GM23248 (cell line): ENCODE data around the gene TBC1D24. TPM values are rescaled to one million over a fixed set of nuclear protein-coding genes. Genes with fewer than 3 reads are reported as not detected.

ENCODE experiments used
- DNase-seq: peaks from one replicate; pipeline ENCODE4 v3.0.0-alpha.2; 2015
- H2AFZ ChIP-seq: fragments of 200-600 bp; sonication (generic); 2 replicates; pipeline ENCODE4 v1.6.1; 2016; ENCODE audit warnings: antibody characterized with exemption
- H3F3A ChIP-seq: fragments of 200-600 bp; sonication (generic); 2 replicates; pipeline ENCODE4 v1.6.1; 2016; ENCODE audit warnings: mild to moderate bottlenecking, antibody characterized with exemption, mixed run types; ENCODE audit not compliant: insufficient read depth
- H3K27ac ChIP-seq: fragments of 200-600 bp; sonication (generic); 2 replicates; pipeline ENCODE4 v1.5.1; 2016; ENCODE audit warnings: mild to moderate bottlenecking
- H3K27me3 ChIP-seq: fragments of 200-600 bp; sonication (generic); replicated peaks from 2 replicates; pipeline ENCODE4 v1.6.1; 2016; ENCODE audit warnings: mild to moderate bottlenecking; ENCODE audit not compliant: insufficient read depth
- H3K36me3 ChIP-seq: fragments of 200-600 bp; sonication (generic); 2 replicates; pipeline ENCODE4 v1.6.1; 2016; ENCODE audit warnings: low read depth, mild to moderate bottlenecking
- H3K4me1 ChIP-seq: fragments of 200-600 bp; sonication (generic); 2 replicates; pipeline ENCODE4 v1.6.1; 2016; ENCODE audit warnings: mild to moderate bottlenecking; ENCODE audit not compliant: insufficient read depth
- H3K4me2 ChIP-seq: fragments of 200-600 bp; sonication (generic); one replicate; pipeline ENCODE4 v1.6.1; 2016; ENCODE audit warnings: mild to moderate bottlenecking; ENCODE audit not compliant: unreplicated experiment
- H3K4me3 ChIP-seq: fragments of 200-600 bp; sonication (generic); 2 replicates; pipeline ENCODE4 v1.5.1; 2016; ENCODE audit warnings: mild to moderate bottlenecking
- H3K79me2 ChIP-seq: fragments of 200-600 bp; sonication (generic); 2 replicates; pipeline ENCODE4 v1.6.1; 2016; ENCODE audit warnings: mild to moderate bottlenecking; ENCODE audit not compliant: insufficient read depth
- H3K9ac ChIP-seq: fragments of 200-600 bp; sonication (generic); 2 replicates; pipeline ENCODE4 v1.6.1; 2016; ENCODE audit warnings: mild to moderate bottlenecking
- H3K9me2 ChIP-seq: fragments of 200-600 bp; sonication (generic); 2 replicates; pipeline ENCODE4 v1.6.1; 2016; ENCODE audit warnings: mixed run types, mild to moderate bottlenecking, moderate library complexity; ENCODE audit not compliant: insufficient read depth
- H3K9me3 ChIP-seq: fragments of 200-600 bp; sonication (generic); one replicate; pipeline ENCODE4 v1.6.1; 2017; ENCODE audit warnings: low read depth
- H4K20me1 ChIP-seq: fragments of 200-600 bp; sonication (generic); 2 replicates; pipeline ENCODE4 v1.6.0; 2016; ENCODE audit not compliant: insufficient read depth
- EZH2 ChIP-seq: fragments of 200-600 bp; sonication (generic); IDR thresholded peaks from 2 replicates; pipeline ENCODE4 v1.6.1; 2018; ENCODE audit warnings: antibody characterized with exemption, mild to moderate bottlenecking; ENCODE audit not compliant: insufficient read depth, poor library complexity, severe bottlenecking
- EZH2phosphoT487 ChIP-seq: fragments of 200-600 bp; sonication (generic); IDR thresholded peaks from 2 replicates; pipeline ENCODE4 v1.6.1; 2018; ENCODE audit warnings: antibody characterized with exemption, moderate library complexity, mild to moderate bottlenecking, low read depth; ENCODE audit not compliant: insufficient read depth
- WGBS, 2 experiments: methylation state at CpG; one replicate each; pipeline ENCODE4 v1.1.6; 2015 to 2017; ENCODE audit warnings: low lambda C conversion rate in 2 of 2, low coverage in 1 of 2; ENCODE audit errors: missing lambda C conversion rate in 2 of 2; 5-methylcytosine and 5-hydroxymethylcytosine counted together
- in situ Hi-C: fragments of 300-500 bp; cut with MboI; formaldehyde crosslinking; loops from 2 replicates; pipeline ENCODE4 v1.15.0; 2020
- polyA plus RNA-seq: library from polyadenylated mRNA; unstranded; fragments of >200 nt; fragmentation: Nextera tagmentation; extraction: Ambion mirVana; gene quantifications from 2 replicates; pipeline ENCODE4 v1.2.1, GENCODE V29; 2016
- total RNA-seq: library from RNA; depleted of rRNA; stranded (reverse); fragments of >200 nt; shearing (Covaris generic); gene quantifications from 2 replicates; pipeline ENCODE4 v1.2.3, GENCODE V29; 2014

The TBC1D24 gene
- total and polyA plus RNA-seq, 2 experiments from 2014 or later: 10.1 to 18.7 TPM

DNA sequence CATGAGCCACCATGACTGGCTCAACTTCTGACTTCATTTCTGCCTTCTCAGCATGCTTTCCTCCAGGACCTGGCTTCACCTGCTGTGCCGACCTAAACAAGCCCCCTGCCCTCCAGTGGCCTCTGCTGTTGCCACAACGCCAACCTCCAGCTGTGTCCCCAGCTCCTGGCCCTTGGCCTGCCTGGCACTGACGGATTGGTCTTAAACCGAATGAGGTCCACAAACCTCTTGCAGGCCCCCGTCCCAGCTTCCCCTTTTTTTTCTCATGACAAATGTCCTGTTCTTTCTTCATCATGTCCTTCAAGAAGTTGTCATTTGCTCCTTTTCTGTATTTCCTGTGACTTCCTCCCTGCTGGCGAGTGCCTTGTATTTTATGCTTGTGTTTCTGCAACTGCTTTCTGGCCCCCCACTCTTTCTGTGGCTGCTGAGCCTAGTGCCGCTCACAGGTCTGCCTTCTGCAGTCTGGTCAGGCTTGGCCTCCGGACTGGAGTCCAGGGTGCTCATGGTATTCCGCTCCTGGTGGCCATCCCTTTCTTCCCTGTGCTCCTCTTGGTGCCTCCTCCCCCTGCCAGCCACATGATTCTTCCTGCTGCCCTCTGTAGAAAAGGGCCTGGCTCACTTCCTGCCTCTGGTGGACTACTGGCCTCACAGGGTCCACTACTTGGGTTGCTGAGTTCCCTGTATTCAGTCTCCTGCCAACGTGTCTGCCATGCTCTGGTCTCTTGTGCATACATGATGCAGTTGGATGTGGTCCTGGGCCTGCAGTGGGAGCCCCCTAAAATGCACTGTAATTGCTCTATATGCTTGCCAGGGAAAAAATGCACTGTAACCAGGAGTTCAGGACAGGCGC lies 41.7 kb downstream of the TBC1D24 start:
- Histone ChIP-seq H3K79me2 (peaks cover 65% of the 10 kb centered on the region), H3K27me3 (no peaks in the 10 kb centered on the region), H3K27ac (0 out of 2 replicates have a peak overlapping the region, but pooled peaks have one; percentile 85), H4K20me1 (peaks cover 6% of the 10 kb centered on the region; the same call in 1 of the 2 replicates), H2AFZ (no peak overlapping the region), H3K4me3 (no peak overlapping the region), H3F3A (peaks cover 12% of the 10 kb centered on the region), H3K9me2 (no peaks in the 10 kb centered on the region), H3K4me2 (peak overlapping the region; percentile 88), H3K9me3 (no peaks in the 10 kb centered on the region), H3K9ac (peak overlapping the region; percentile 98), H3K36me3 (no peaks in the 10 kb centered on the region), H3K4me1 (peaks cover 35% of the 10 kb centered on the region)
- DNase-seq: peak; percentile 47
- TF ChIP-seq EZH2phosphoT487 (no peak), EZH2 (no peak)
- WGBS, 2 experiments: 62 to 63% methylated on average over 11 of the region's 11 CpGs
- in situ Hi-C loops: no loop called here

DNA sequence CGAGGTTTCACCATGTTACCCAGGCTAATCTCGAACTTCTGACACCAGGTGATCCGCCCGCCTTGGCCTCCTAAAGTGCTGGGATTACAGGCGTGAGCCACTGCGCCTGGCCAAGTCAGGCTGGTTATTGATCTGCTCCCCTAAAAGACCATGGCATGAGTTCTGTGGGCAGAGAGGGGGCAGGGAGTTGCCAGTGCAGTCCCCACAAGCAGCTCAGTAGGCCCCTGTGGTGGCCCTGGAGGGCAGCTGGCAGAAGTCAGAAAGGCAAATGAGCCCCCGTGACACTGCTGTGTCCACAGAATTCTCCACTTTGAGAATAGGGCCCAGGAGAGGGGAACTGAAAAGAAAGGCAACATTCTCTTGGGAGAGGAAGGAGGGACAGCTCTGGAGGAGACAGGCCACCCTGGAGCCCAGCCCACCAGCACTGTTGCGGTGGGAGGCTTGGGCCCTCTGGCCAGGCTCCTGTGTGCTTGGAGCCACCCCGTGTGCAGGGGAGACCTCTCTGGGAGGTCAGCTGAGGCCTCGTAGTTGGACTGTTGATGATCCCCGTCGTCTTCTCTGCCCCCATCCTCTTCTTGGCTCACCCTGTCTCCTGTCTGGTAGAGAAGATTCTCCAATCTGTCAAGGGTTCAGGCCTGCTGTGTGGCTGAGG lies 43.2 kb downstream of the TBC1D24 start:
- DNase-seq: no peak
- no peaks in the 10 kb centered on the region for H3K9me2 ChIP-seq
- peaks cover 3% of the 10 kb centered on the region; the same call in 1 of the 2 replicates for H3K36me3 ChIP-seq
- no peaks in the 10 kb centered on the region for H3K9me3 ChIP-seq
- TF ChIP-seq EZH2 (no peak), EZH2phosphoT487 (no peak)
- H4K20me1 ChIP-seq: peaks cover 6% of the 10 kb centered on the region; the same call in 1 of the 2 replicates
- H3K4me1 ChIP-seq: peaks cover 35% of the 10 kb centered on the region
- no peaks in the 10 kb centered on the region for H3K27me3 ChIP-seq
- peaks cover 10% of the 10 kb centered on the region for H3F3A ChIP-seq
- H2AFZ ChIP-seq: no peak overlapping the region
- 0 out of 2 replicates have a peak overlapping the region, but pooled peaks have one; percentile 2 for H3K27ac ChIP-seq
- no peak overlapping the region for H3K4me3 ChIP-seq
- 75 to 77% methylated on average over 11 to 12 of the region's 12 CpGs for WGBS, 2 experiments
- in situ Hi-C loops: no loop called here
- H3K4me2 ChIP-seq: no peak overlapping the region
- H3K79me2 ChIP-seq: peaks cover 80% of the 10 kb centered on the region
- H3K9ac ChIP-seq: no peak overlapping the region; the same call in 1 of the 2 replicates

DNA sequence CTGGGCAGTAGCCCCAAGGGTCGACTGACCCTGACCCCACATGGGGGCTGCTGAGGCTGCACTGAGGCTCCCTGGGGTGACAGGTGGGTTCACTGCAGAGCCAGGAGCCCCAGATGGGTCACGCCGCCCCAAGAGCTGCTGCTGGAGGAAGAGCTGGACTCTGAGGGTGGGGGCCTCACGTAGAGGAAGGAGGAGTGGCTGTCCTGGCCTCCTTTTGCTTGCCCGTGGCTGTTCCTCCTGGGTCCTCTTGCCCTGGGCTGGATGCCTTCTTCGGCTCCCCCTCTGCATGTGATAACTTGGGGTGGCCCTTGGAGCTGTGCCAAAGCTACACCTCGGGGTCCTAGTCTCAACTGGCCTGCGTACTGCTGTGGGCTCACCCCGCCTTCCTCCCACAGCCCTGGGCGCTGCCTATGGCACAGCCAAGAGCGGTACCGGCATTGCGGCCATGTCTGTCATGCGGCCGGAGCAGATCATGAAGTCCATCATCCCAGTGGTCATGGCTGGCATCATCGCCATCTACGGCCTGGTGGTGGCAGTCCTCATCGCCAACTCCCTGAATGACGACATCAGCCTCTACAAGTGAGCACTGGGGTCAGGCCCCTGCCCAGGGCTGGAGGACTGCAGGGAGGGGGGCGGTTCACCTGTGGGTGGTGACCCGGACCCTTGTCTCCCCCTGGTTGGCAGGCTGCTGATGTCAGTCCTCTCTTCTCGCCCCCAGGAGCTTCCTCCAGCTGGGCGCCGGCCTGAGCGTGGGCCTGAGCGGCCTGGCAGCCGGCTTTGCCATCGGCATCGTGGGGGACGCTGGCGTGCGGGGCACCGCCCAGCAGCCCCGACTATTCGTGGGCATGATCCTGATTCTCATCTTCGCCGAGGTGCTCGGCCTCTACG lies 44.1 kb downstream of the TBC1D24 start:
- H4K20me1 ChIP-seq: peaks cover 6% of the 10 kb centered on the region; the same call in 1 of the 2 replicates
- H3K27ac ChIP-seq: peak overlapping the region; percentile 67
- peaks cover 89% of the 10 kb centered on the region for H3K79me2 ChIP-seq
- H3K27me3 ChIP-seq: no peaks in the 10 kb centered on the region
- H3K9me3 ChIP-seq: no peaks in the 10 kb centered on the region
- H3K9ac ChIP-seq: peak overlapping the region; percentile 87
- peaks cover 35% of the 10 kb centered on the region for H3K4me1 ChIP-seq
- no peaks in the 10 kb centered on the region for H3K9me2 ChIP-seq
- peak overlapping the region; percentile 40; the same call in 1 of the 2 replicates for H3K4me3 ChIP-seq
- H3K36me3 ChIP-seq: peaks cover 5% of the 10 kb centered on the region; the same call in 1 of the 2 replicates
- 78 to 79% methylated on average over 29 to 39 of the region's 39 CpGs for WGBS, 2 experiments
- H3K4me2 ChIP-seq: no peak overlapping the region
- H3F3A ChIP-seq: peaks cover 8% of the 10 kb centered on the region
- no peak overlapping the region for H2AFZ ChIP-seq
- no peak for TF ChIP-seq EZH2
- TF ChIP-seq EZH2phosphoT487: no peak
- peak; percentile 40 for DNase-seq
- in situ Hi-C loops: no loop called here

DNA sequence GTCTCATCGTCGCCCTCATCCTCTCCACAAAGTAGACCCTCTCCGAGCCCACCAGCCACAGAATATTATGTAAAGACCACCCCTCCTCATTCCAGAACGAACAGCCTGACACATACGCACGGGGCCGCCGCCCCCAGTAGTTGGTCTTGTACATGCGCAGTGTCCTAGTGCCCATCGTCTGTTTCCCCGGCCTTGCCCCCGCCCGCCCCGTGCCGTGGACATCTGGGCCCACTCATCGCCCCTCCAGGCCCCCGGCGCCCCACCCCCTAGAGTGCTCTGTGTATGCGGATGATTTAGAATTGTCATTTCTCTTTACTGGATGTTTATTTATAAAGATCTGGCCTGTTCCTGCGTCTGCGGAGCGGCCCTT lies 44.8 kb downstream of the TBC1D24 start:
- Histone ChIP-seq H3K79me2 (peaks cover 91% of the 10 kb centered on the region), H3F3A (peaks cover 8% of the 10 kb centered on the region), H3K27me3 (no peaks in the 10 kb centered on the region), H3K4me2 (no peak overlapping the region), H4K20me1 (peaks cover 6% of the 10 kb centered on the region; the same call in 1 of the 2 replicates), H3K4me1 (peaks cover 35% of the 10 kb centered on the region), H3K36me3 (peaks cover 10% of the 10 kb centered on the region; the same call in 1 of the 2 replicates), H3K9me3 (no peaks in the 10 kb centered on the region), H3K4me3 (peak overlapping the region; percentile 40; the same call in 1 of the 2 replicates), H3K9ac (peak overlapping the region; percentile 87), H3K27ac (peak overlapping the region; percentile 67), H3K9me2 (no peaks in the 10 kb centered on the region), H2AFZ (no peak overlapping the region)
- in situ Hi-C loops: no loop called here
- TF ChIP-seq EZH2phosphoT487 (no peak), EZH2 (no peak)
- no peak for DNase-seq
- 10 to 20% methylated on average over 15 to 22 of the region's 22 CpGs for WGBS, 2 experiments
